Breast epithelium (tissue), 3 donors: ENCODE data around the gene SDR39U1.

Source experiments
- POLR2A ChIP-seq: fragments of 450-650 bp; IDR thresholded peaks from one replicate; pipeline ENCODE4 v1.6.1; 2016; ENCODE audit warnings: antibody characterized with exemption, mild to moderate bottlenecking, moderate library complexity
- POLR2AphosphoS5 ChIP-seq, 3 donors: sonication (generic); formaldehyde crosslinking; IDR thresholded peaks; one replicate each; pipeline ENCODE4 v1.6.1; 2017; ENCODE audit warnings: antibody characterized with exemption in 3 of 3
- TF ChIP-seq, protein P1 (sequence below), 3 donors: fragments of 450-650 bp; IDR thresholded peaks; one replicate each; pipeline ENCODE4 v1.5.1; 2016 to 2017; ENCODE audit warnings: antibody characterized with exemption in 3 of 3, mild to moderate bottlenecking in 3 of 3, moderate library complexity in 3 of 3

DNA sequence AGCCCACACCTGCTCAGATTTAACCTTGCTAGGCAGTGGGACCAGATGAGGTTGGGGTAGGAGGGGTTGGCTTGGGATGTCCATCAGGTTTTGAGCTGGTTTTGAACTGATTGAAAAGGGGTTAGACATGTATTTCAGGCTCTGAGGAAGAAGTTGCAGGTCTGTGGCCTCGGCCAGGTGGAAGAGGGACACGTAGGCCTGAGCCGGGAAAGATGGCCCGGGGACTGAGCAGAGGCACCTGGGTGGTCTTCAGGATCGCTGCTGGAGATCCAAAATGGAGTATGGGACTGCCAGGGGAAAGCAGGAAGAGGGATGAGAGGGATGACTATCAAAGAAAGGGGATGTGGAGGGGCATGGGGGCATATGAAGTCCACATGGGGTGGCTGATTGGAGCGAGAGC lies 36.2 kb downstream of the SDR39U1 start:
- TF ChIP-seq POLR2A (no peak), POLR2AphosphoS5 (IDR thresholded peaks at IDR 0.05) (no peak)
- TF ChIP-seq, protein P1, sequence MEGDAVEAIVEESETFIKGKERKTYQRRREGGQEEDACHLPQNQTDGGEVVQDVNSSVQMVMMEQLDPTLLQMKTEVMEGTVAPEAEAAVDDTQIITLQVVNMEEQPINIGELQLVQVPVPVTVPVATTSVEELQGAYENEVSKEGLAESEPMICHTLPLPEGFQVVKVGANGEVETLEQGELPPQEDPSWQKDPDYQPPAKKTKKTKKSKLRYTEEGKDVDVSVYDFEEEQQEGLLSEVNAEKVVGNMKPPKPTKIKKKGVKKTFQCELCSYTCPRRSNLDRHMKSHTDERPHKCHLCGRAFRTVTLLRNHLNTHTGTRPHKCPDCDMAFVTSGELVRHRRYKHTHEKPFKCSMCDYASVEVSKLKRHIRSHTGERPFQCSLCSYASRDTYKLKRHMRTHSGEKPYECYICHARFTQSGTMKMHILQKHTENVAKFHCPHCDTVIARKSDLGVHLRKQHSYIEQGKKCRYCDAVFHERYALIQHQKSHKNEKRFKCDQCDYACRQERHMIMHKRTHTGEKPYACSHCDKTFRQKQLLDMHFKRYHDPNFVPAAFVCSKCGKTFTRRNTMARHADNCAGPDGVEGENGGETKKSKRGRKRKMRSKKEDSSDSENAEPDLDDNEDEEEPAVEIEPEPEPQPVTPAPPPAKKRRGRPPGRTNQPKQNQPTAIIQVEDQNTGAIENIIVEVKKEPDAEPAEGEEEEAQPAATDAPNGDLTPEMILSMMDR (IDR thresholded peaks at IDR 0.05): no peak
